A549 (cell line): ENCODE data around the gene LTB. TPM values are rescaled to one million over a fixed set of nuclear protein-coding genes. Genes with fewer than 3 reads are reported as not detected.

Experiments used
- ATAC-seq, 2 experiments: fragments of 200-7000 bp in 1 of 2; fragments of >200 bp in 1 of 2; cut with Nextera tagmentation in 1 of 2; cut with Tn5 transposase in 1 of 2; 3 replicates each; pipeline versions ENCODE4 v1.8.0 to v1.9.1; 2018 to 2020; ENCODE audit warnings: mild to moderate bottlenecking in 1 of 2, moderate library complexity in 1 of 2
- CTCF ChIA-PET: fragments of 300-600 bp; sonication (Branson Sonifier 250); formaldehyde crosslinking; extraction: SDS; loops from one replicate; lab custom pipeline; 2021; ENCODE audit warnings: antibody characterized with exemption, inconsistent platforms; lab: Yijun Ruan, JAX
- POLR2A ChIA-PET: fragments of 350-600 bp; formaldehyde crosslinking; extraction: SDS; loops from one replicate; lab custom pipeline; 2021; ENCODE audit warnings: antibody characterized with exemption, inconsistent platforms; lab: Yijun Ruan, JAX
- DNase-seq, 2 experiments: peaks; one replicate each; pipeline versions ENCODE4 v3.0.0 to v3.0.0-alpha.2; 2011 to 2016; ENCODE audit warnings: low read depth in 1 of 2, low spot score in 1 of 2
- FAIRE-seq: peaks from 2 replicates; lab custom pipeline; 2011; peaks lifted over from hg19 to GRCh38; lab: Jason Lieb, UNC
- H3K27ac ChIP-seq, 2 experiments: fragments of >200 bp; sonication (Bioruptor Twin); formaldehyde crosslinking; 3 replicates each; pipeline ENCODE4 v1.5.1; 2016 to 2017
- H3K4me1 ChIP-seq: fragments of >200 bp; sonication (Bioruptor Twin); formaldehyde crosslinking; 3 replicates; pipeline ENCODE4 v1.6.1; 2016
- H3K4me2 ChIP-seq: fragments of >200 bp; sonication (Bioruptor Twin); formaldehyde crosslinking; 3 replicates; pipeline ENCODE4 v1.6.1; 2016
- H3K4me3 ChIP-seq: fragments of >200 bp; sonication (Bioruptor Twin); formaldehyde crosslinking; 3 replicates; pipeline ENCODE4 v1.5.1; 2016
- H3K9me3 ChIP-seq: fragments of >200 bp; sonication (Bioruptor Twin); formaldehyde crosslinking; 3 replicates; pipeline ENCODE4 v1.6.1; 2016
- ATOH8 ChIP-seq: fragments of 250-450 bp; sonication (Bioruptor Pico); IDR thresholded peaks from 2 replicates; pipeline ENCODE4 v1.5.0; 2020; ENCODE audit warnings: low read depth, mild to moderate bottlenecking, moderate library complexity
- CBX2 ChIP-seq: fragments of 200-600 bp; sonication (generic); IDR thresholded peaks from 2 replicates; pipeline ENCODE4 v1.6.1; 2016; ENCODE audit warnings: low read depth, mild to moderate bottlenecking, borderline replicate concordance
- CEBPB ChIP-seq, 2 experiments: fragments of >200 bp in 1 of 2; sonication (Bioruptor Twin) in 1 of 2; formaldehyde crosslinking in 1 of 2; IDR thresholded peaks; 2 replicates each; pipeline ENCODE4 v1.6.1; 2012 to 2016
- CTCF ChIP-seq: fragments of >200 bp; sonication (Bioruptor Twin); formaldehyde crosslinking; IDR thresholded peaks from 3 replicates; pipeline ENCODE4 v1.5.1; 2016
- ELK1 ChIP-seq: fragments of 150-350 bp; IDR thresholded peaks from 2 replicates; pipeline ENCODE4 v1.6.1; 2014; ENCODE audit warnings: low read depth, mild to moderate bottlenecking, low read length
- HDAC2 ChIP-seq: fragments of 200-600 bp; sonication (generic); IDR thresholded peaks from 2 replicates; pipeline ENCODE4 v1.6.1; 2016
- HOXB13 ChIP-seq: fragments of 250-450 bp; sonication (Bioruptor Pico); IDR thresholded peaks from 2 replicates; pipeline ENCODE4 v1.5.0; 2020; ENCODE audit warnings: low read depth, mild to moderate bottlenecking, moderate library complexity
- HOXB5 ChIP-seq: fragments of 250-450 bp; sonication (Bioruptor Pico); IDR thresholded peaks from 2 replicates; pipeline ENCODE4 v1.5.0; 2020; ENCODE audit warnings: mild to moderate bottlenecking, moderate library complexity
- JUN ChIP-seq, 2 experiments: fragments of >200 bp; sonication (Bioruptor Twin); formaldehyde crosslinking; IDR thresholded peaks; 2 replicates in 1 of 2; 3 replicates in 1 of 2; pipeline ENCODE4 v1.6.1; 2016 to 2017
- KDM1A ChIP-seq: fragments of 200-600 bp; sonication (generic); IDR thresholded peaks from 2 replicates; pipeline ENCODE4 v1.6.1; 2016; ENCODE audit warnings: low read depth, mild to moderate bottlenecking
- MAX ChIP-seq: IDR thresholded peaks from 2 replicates; pipeline ENCODE4 v1.6.1; 2012
- MYC ChIP-seq: IDR thresholded peaks from 2 replicates; pipeline ENCODE4 v1.6.1; 2012; ENCODE audit warnings: mild to moderate bottlenecking, inconsistent platforms, low read length, improper control_type of control experiment, borderline replicate concordance
- NFE2L2 ChIP-seq: fragments of 150-350 bp; conservative IDR thresholded peaks from 2 replicates; pipeline ENCODE4 v1.6.1; 2014; ENCODE audit warnings: low read length
- NR3C1 ChIP-seq: fragments of >200 bp; sonication (Bioruptor Twin); formaldehyde crosslinking; IDR thresholded peaks from 3 replicates; pipeline ENCODE4 v1.6.1; 2017
- PHF8 ChIP-seq: fragments of 200-600 bp; sonication (generic); IDR thresholded peaks from 2 replicates; pipeline ENCODE4 v1.6.1; 2016; ENCODE audit warnings: low read depth, mild to moderate bottlenecking, antibody characterized with exemption, moderate library complexity, borderline replicate concordance
- RFX5 ChIP-seq: fragments of 450-650 bp; IDR thresholded peaks from 2 replicates; pipeline ENCODE4 v1.7.1; 2014; ENCODE audit warnings: antibody characterized with exemption, mild to moderate bottlenecking, moderate library complexity
- SMC3 ChIP-seq: fragments of >200 bp; sonication (Bioruptor Twin); formaldehyde crosslinking; IDR thresholded peaks from 3 replicates; pipeline ENCODE4 v1.6.1; 2018; ENCODE audit warnings: inconsistent platforms
- SREBF2 ChIP-seq: fragments of 450-650 bp; IDR thresholded peaks from 2 replicates; pipeline ENCODE4 v1.6.1; 2014; ENCODE audit warnings: mild to moderate bottlenecking, moderate library complexity
- WGBS: methylation state at CpG from one replicate; pipeline ENCODE4 v1.1.6; 2017; ENCODE audit errors: missing lambda C conversion rate; 5-methylcytosine and 5-hydroxymethylcytosine counted together
- polyA plus RNA-seq, 4 experiments: library from polyadenylated mRNA; depleted of rRNA in 3 of 4; stranded (reverse); fragments of >200 nt; fragmentation: RNase III in 1 of 4; extraction: RNeasy Plus Mini Kit Qiagen cat#74134 plus additional on column Dnase treatment in 1 of 4; gene quantifications; 2 replicates in 3 of 4; 3 replicates in 1 of 4; pipeline ENCODE4 v1.2.3, GENCODE V29; 2011 to 2017
- TF ChIP-seq, protein P1 (sequence below): fragments of >200 bp; sonication (Bioruptor Twin); formaldehyde crosslinking; IDR thresholded peaks from 2 replicates; pipeline ENCODE4 v1.6.1; 2016

Gene LTB
- polyA plus RNA-seq, 2 of the 4 experiments (the other 2 are of a cell fraction) = 0.14 to 0.26 TPM

- ATAC-seq (no peak), DNase-seq (no peak), FAIRE-seq (no peak)
- Histone ChIP-seq H3K4me3 (no peak overlapping the region), H3K27ac (no peak overlapping the region), H3K4me2 (no peak overlapping the region), H3K4me1 (peaks cover 4% of the 10 kb centered on the region; the same call in 2 of the 3 replicates), H3K9me3 (no peaks in the 10 kb centered on the region)
- WGBS = 96% methylated on average over 1 of the region's 1 CpG
- TF ChIP-seq RFX5 (no peak), KDM1A (no peak), HOXB5 (CRISPR knock-in tag) (no peak), PHF8 (no peak), NR3C1 (no peak), HOXB13 (CRISPR knock-in tag) (no peak), CEBPB (IDR thresholded peaks at IDR 0.05) (no peak), MYC (no peak), MAX (no peak), HDAC2 (no peak), CTCF (no peak), JUN (IDR thresholded peaks at IDR 0.05) (no peak), SREBF2 (no peak), ATOH8 (CRISPR knock-in tag) (no peak), SMC3 (no peak)
- TF ChIP-seq, protein P1, sequence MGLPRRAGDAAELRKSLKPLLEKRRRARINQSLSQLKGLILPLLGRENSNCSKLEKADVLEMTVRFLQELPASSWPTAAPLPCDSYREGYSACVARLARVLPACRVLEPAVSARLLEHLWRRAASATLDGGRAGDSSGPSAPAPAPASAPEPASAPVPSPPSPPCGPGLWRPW = no peak
- CTCF ChIA-PET = interaction anchor here (0.6 to 1.1 kb wide), 2 partner anchors 22 to 68 kb away, joined by 4 read pairs; no protein-coding TSS in a partner anchor
- POLR2A ChIA-PET = no interaction called here
Observed at GRCh38 chr6:31533455-31533841, 48.8 kb downstream of the LTB start.

- DNase-seq (no peak), FAIRE-seq (no peak), ATAC-seq (no peak)
- 72% methylated on average over 9 of the region's 9 CpGs for WGBS
- H3K9me3 ChIP-seq = no peaks in the 10 kb centered on the region
- ChIA-PET POLR2A (interaction anchor here (1.4 kb wide), 1 partner anchor 9 kb away, joined by 6 read pairs; the partner anchor contains the start of gene DDX39B), CTCF (interaction anchor here (1.6 kb wide), 1 partner anchor 9 kb away, joined by 6 read pairs; the partner anchor contains the start of gene DDX39B)
- H3K4me1 ChIP-seq = no peaks in the 10 kb centered on the region
- H3K4me2 ChIP-seq = no peak overlapping the region
- no peak overlapping the region for H3K27ac ChIP-seq
- H3K4me3 ChIP-seq = no peak overlapping the region
- no peak for TF ChIP-seq CBX2
- no peak for TF ChIP-seq HOXB13 (CRISPR knock-in tag)
- no peak for TF ChIP-seq MAX
- no peak for TF ChIP-seq PHF8
- no peak for TF ChIP-seq HDAC2
- no peak for TF ChIP-seq ELK1
- TF ChIP-seq NFE2L2 = no peak
- TF ChIP-seq CTCF = no peak
Observed at GRCh38 chr6:31532644-31533454, 49.4 kb downstream of the LTB start.
